GM18873 (cell line): ENCODE data around the gene SLC36A4.
"Not testable (repeated sequence)": the region's sequence is repeated elsewhere in the genome, so short reads cannot be mapped to it uniquely, and the experiment has no call there.

ENCODE experiments used
- ATAC-seq: cut with Tn5 transposase; IDR thresholded peaks from one replicate; pipeline ENCODE4 v1.9.1; 2021; ENCODE audit warnings: mild to moderate bottlenecking, moderate library complexity, moderate number of reproducible peaks; ENCODE audit not compliant: unreplicated experiment, low FRiP score

Gene SLC36A4

GRCh38 chr11:93131709-93132108, 66.1 kb downstream of the SLC36A4 start:
- ATAC-seq = no peak

GRCh38 chr11:93128574-93128973, 69.2 kb downstream of the SLC36A4 start:
- ATAC-seq = no peak

GRCh38 chr11:93123351-93123898, 74.4 kb downstream of the SLC36A4 start:
- no peak for ATAC-seq

GRCh38 chr11:93122535-93123235, 75.1 kb downstream of the SLC36A4 start:
- ATAC-seq = no peak

GRCh38 chr11:93118276-93118675, 79.5 kb downstream of the SLC36A4 start:
- no peak for ATAC-seq

GRCh38 chr11:93117565-93117964, 80.2 kb downstream of the SLC36A4 start:
- ATAC-seq = no peak

- ATAC-seq = no peak
These were observed 81.0 kb downstream of the SLC36A4 start for GRCh38 chr11:93116641-93117441.

- ATAC-seq = no peak
These were observed 83.5 kb downstream of the SLC36A4 start for GRCh38 chr11:93114304-93114703.

GRCh38 chr11:93113824-93114223, 84.0 kb downstream of the SLC36A4 start:
- no peak for ATAC-seq

GRCh38 chr11:93111147-93111546, 86.6 kb downstream of the SLC36A4 start:
- ATAC-seq = not testable (repeated sequence)

GRCh38 chr11:93100211-93100610, 97.6 kb downstream of the SLC36A4 start:
- ATAC-seq = no peak

- no peak for ATAC-seq
These were observed 98.0 kb downstream of the SLC36A4 start for GRCh38 chr11:93099806-93100205.
